Ovary (tissue), 3 donors: ENCODE measurements around the gene ELAVL3.

ENCODE experiments used
- CTCF ChIP-seq, 3 donors: fragments of 450-650 bp in 2 of 3; fragments of 200-600 bp in 1 of 3; IDR thresholded peaks; one replicate each; pipeline versions ENCODE4 v1.5.1 to v1.8.0; 2016 to 2022; ENCODE audit warnings: antibody characterized with exemption in 3 of 3, mild to moderate bottlenecking in 1 of 3
- POLR2A ChIP-seq: fragments of 450-650 bp; IDR thresholded peaks from one replicate; pipeline ENCODE4 v1.6.1; 2017; ENCODE audit warnings: antibody characterized with exemption, mild to moderate bottlenecking, moderate library complexity
- donor health status: DM: no; HTN: no; CAD: no.

GRCh38 chr19:11425719-11426457 lies 55.0 kb downstream of the ELAVL3 start:
- TF ChIP-seq CTCF (IDR thresholded peaks at IDR 0.05) (no peak), POLR2A (no peak)
